Measurements from ENCODE around the gene TMSB4X. TPM values are rescaled to one million over a fixed set of nuclear protein-coding genes. Genes with fewer than 3 reads are reported as not detected.

Gene TMSB4X
- total RNA-seq, 1 experiment from 2014 or later, result 2,928 TPM

GRCh38 chrX:12930150-12930549 is 44.8 kb upstream of the TMSB4X start:
- BruUV-seq (replicated peaks), result no TSS peak
- H3K36me3 ChIP-seq (ENCODE audit: control insufficient read depth, insufficient read depth, low read length), result no peaks in the 10 kb centered on the region
- no peak for DNase-seq (ENCODE audit: low read depth, low spot score)
- no peak overlapping the region for H3K27ac ChIP-seq (ENCODE audit: low read length)
- H3K4me1 ChIP-seq (ENCODE audit: control insufficient read depth, insufficient read depth, low read length), result no peaks in the 10 kb centered on the region
- H3K27me3 ChIP-seq (ENCODE audit: control insufficient read depth, insufficient read depth, low read length), result no peaks in the 10 kb centered on the region
- CTCF ChIA-PET, result no interaction called here
- intact Hi-C loops (cut with micrococcal nuclease; ENCODE audit: unreplicated experiment) (no loop called here), in situ Hi-C loops (cut with HindIII; ENCODE audit: low pct_unique_long_range_greater_than_20kb, low sequenced_read_pairs) (no loop called here)
- no peak for ATAC-seq
- no peak overlapping the region for H3K4me3 ChIP-seq (ENCODE audit: low read depth in 2 of 2, low read length in 2 of 2)
- TF ChIP-seq SIN3A (IDR thresholded peaks at IDR 0.05; ENCODE audit: borderline replicate concordance, insufficient read depth, low read depth, low read length) (no peak), CTCF (IDR thresholded peaks at IDR 0.05) (no peak), REST (IDR thresholded peaks at IDR 0.05; ENCODE audit: insufficient read depth in 1 of 2, low read depth in 2 of 2, low read length in 1 of 2) (no peak), TCF7L2 (IDR thresholded peaks at IDR 0.05; ENCODE audit: low read depth, low read length) (no peak), POLR2AphosphoS5 (IDR thresholded peaks at IDR 0.05; ENCODE audit: low read depth, low read length) (no peak)
- POLR2A ChIA-PET, result no interaction called here
- no peaks in the 10 kb centered on the region for H3K9me3 ChIP-seq (ENCODE audit: control insufficient read depth, insufficient read depth, low read depth, low read length)

- TF ChIP-seq POLR2AphosphoS5 (IDR thresholded peaks at IDR 0.05; ENCODE audit: low read depth, low read length) (no peak), CTCF (IDR thresholded peaks at IDR 0.05) (no peak), SIN3A (IDR thresholded peaks at IDR 0.05; ENCODE audit: borderline replicate concordance, insufficient read depth, low read depth, low read length) (no peak), REST (IDR thresholded peaks at IDR 0.05; ENCODE audit: insufficient read depth in 1 of 2, low read depth in 2 of 2, low read length in 1 of 2) (no peak), TCF7L2 (IDR thresholded peaks at IDR 0.05; ENCODE audit: low read depth, low read length) (no peak)
- no peaks in the 10 kb centered on the region for H3K4me1 ChIP-seq (ENCODE audit: control insufficient read depth, insufficient read depth, low read length)
- no peaks in the 10 kb centered on the region for H3K27me3 ChIP-seq (ENCODE audit: control insufficient read depth, insufficient read depth, low read length)
- no peaks in the 10 kb centered on the region for H3K36me3 ChIP-seq (ENCODE audit: control insufficient read depth, insufficient read depth, low read length)
- no peak overlapping the region for H3K27ac ChIP-seq (ENCODE audit: low read length)
- in situ Hi-C loops (cut with HindIII; ENCODE audit: low pct_unique_long_range_greater_than_20kb, low sequenced_read_pairs), result no loop called here
- no peak for DNase-seq (ENCODE audit: low read depth, low spot score)
- ChIA-PET POLR2A (no interaction called here), CTCF (no interaction called here)
- intact Hi-C loops (cut with micrococcal nuclease; ENCODE audit: unreplicated experiment), result no loop called here
- no peak for ATAC-seq
- H3K9me3 ChIP-seq (ENCODE audit: control insufficient read depth, insufficient read depth, low read depth, low read length), result peaks cover 2% of the 10 kb centered on the region; the same call in 1 of the 2 replicates
- BruUV-seq (replicated peaks), result no TSS peak
- H3K4me3 ChIP-seq (ENCODE audit: low read depth in 2 of 2, low read length in 2 of 2), result no peak overlapping the region
Observed at GRCh38 chrX:12932244-12932643, 42.7 kb upstream of the TMSB4X start.

Data from Panc1 (cell line).